Type B pancreatic cell (in vitro differentiated cells): ENCODE measurements around the gene VPS13D. TPM values are rescaled to one million over a fixed set of nuclear protein-coding genes. Genes with fewer than 3 reads are reported as not detected.

Experiments
- DNase-seq: peaks from one replicate; pipeline ENCODE4 v3.0.0; 2021; ENCODE audit warnings: mixed read lengths; ENCODE audit not compliant: unreplicated experiment; ENCODE audit errors: extremely low spot score
- H3K27ac Mint-ChIP-seq: 2 replicates; pipeline ENCODE4 v1.8.0; 2021; ENCODE audit warnings: mild to moderate bottlenecking, mixed read lengths
- H3K27me3 Mint-ChIP-seq: 2 replicates; pipeline ENCODE4 v1.8.0; 2021; ENCODE audit warnings: mixed read lengths
- H3K36me3 Mint-ChIP-seq: 2 replicates; pipeline ENCODE4 v1.8.0; 2021; ENCODE audit warnings: mixed read lengths
- H3K4me1 Mint-ChIP-seq: one replicate; pipeline ENCODE4 v1.8.0; 2021; ENCODE audit warnings: mixed read lengths; ENCODE audit not compliant: unreplicated experiment
- H3K4me3 Mint-ChIP-seq: 2 replicates; pipeline ENCODE4 v1.8.0; 2021; ENCODE audit warnings: mild to moderate bottlenecking, mixed read lengths
- H3K9me3 Mint-ChIP-seq: 2 replicates; pipeline ENCODE4 v1.8.0; 2021; ENCODE audit warnings: mixed read lengths
- CTCF ChIP-seq: fragments of 200-600 bp; sonication (generic); conservative IDR thresholded peaks from 2 replicates; pipeline ENCODE4 v1.5.0; 2021; ENCODE audit warnings: antibody characterized with exemption, mild to moderate bottlenecking
- total RNA-seq: library from RNA; stranded (reverse); gene quantifications from 2 replicates; pipeline ENCODE4 v1.2.1, GENCODE V29; 2021; ENCODE audit warnings: low replicate concordance

The VPS13D gene
- total RNA-seq, 1 donor from 2014 or later, result 43.4 TPM

GRCh38 chr1:12441414-12442105 is 211.7 kb downstream of the VPS13D start:
- Mint-ChIP-seq H3K4me3 (no peak overlapping the region), H3K27me3 (no peaks in the 10 kb centered on the region), H3K36me3 (peaks cover 53% of the 10 kb centered on the region), H3K27ac (no peak overlapping the region), H3K4me1 (peaks cover 25% of the 10 kb centered on the region), H3K9me3 (peaks cover 16% of the 10 kb centered on the region)
- no peak for TF ChIP-seq CTCF
- no peak for DNase-seq

- no peak for DNase-seq
Measured at GRCh38 chr1:12442217-12442616, 212.4 kb downstream of the VPS13D start.

GRCh38 chr1:12443151-12443550 is 213.3 kb downstream of the VPS13D start:
- no peak for TF ChIP-seq CTCF
- no peak for DNase-seq
- Mint-ChIP-seq H3K36me3 (peaks cover 52% of the 10 kb centered on the region), H3K27ac (no peak overlapping the region), H3K4me3 (no peak overlapping the region), H3K4me1 (peaks cover 25% of the 10 kb centered on the region), H3K27me3 (no peaks in the 10 kb centered on the region), H3K9me3 (peaks cover 16% of the 10 kb centered on the region)

More at GRCh38 chr1:12442217-12442616, 212.4 kb downstream of the VPS13D start:
- Mint-ChIP-seq H3K4me1 (peaks cover 20% of the 10 kb centered on the region), H3K9me3 (peaks cover 16% of the 10 kb centered on the region), H3K27ac (no peak overlapping the region), H3K4me3 (no peak overlapping the region), H3K27me3 (no peaks in the 10 kb centered on the region), H3K36me3 (peaks cover 53% of the 10 kb centered on the region)
- no peak for TF ChIP-seq CTCF

- peaks cover 7% of the 10 kb centered on the region for H3K9me3 Mint-ChIP-seq
- H3K4me1 Mint-ChIP-seq, result peaks cover 28% of the 10 kb centered on the region
- no peak overlapping the region for H3K4me3 Mint-ChIP-seq
- H3K36me3 Mint-ChIP-seq, result peaks cover 40% of the 10 kb centered on the region
- no peak for TF ChIP-seq CTCF
- H3K27ac Mint-ChIP-seq, result no peak overlapping the region
- no peaks in the 10 kb centered on the region for H3K27me3 Mint-ChIP-seq
- DNase-seq, result no peak
Measured at GRCh38 chr1:12444329-12444841, 214.6 kb downstream of the VPS13D start.

- no peak overlapping the region for H3K27ac Mint-ChIP-seq
Measured at GRCh38 chr1:12445257-12445656, 215.4 kb downstream of the VPS13D start.

More at GRCh38 chr1:12445257-12445656, 215.4 kb downstream of the VPS13D start:
- Mint-ChIP-seq H3K4me1 (peaks cover 28% of the 10 kb centered on the region), H3K9me3 (peaks cover 7% of the 10 kb centered on the region), H3K36me3 (peaks cover 34% of the 10 kb centered on the region), H3K27me3 (no peaks in the 10 kb centered on the region), H3K4me3 (no peak overlapping the region)
- no peak for TF ChIP-seq CTCF
- no peak for DNase-seq
